DND-41 (cell line): ENCODE results near the gene PDCL2.

Experiments used
- ATAC-seq: fragments of 200-7000 bp; cut with Tn5 transposase; 3 replicates; pipeline ENCODE4 v1.9.1; 2021; ENCODE audit warnings: low read depth; ENCODE audit not compliant: insufficient read depth
- DNase-seq: peaks from one replicate; pipeline ENCODE4 v3.0.0-alpha.2; 2020
- H2AFZ ChIP-seq: 2 replicates; pipeline ENCODE4 v1.6.0; 2012; ENCODE audit warnings: low read depth, low read length
- H3K27ac ChIP-seq: 2 replicates; pipeline ENCODE4 v1.5.1; 2012; ENCODE audit warnings: low read length, inconsistent platforms
- H3K27me3 ChIP-seq: fragments of 200-600 bp; sonication (generic); 2 replicates; pipeline ENCODE4 v1.6.0; 2012; ENCODE audit warnings: low read length, mild to moderate bottlenecking, inconsistent platforms; ENCODE audit not compliant: insufficient read depth, poor library complexity
- H3K36me3 ChIP-seq: 2 replicates; pipeline ENCODE4 v1.5.1; 2012; ENCODE audit warnings: low read length, inconsistent platforms; ENCODE audit not compliant: insufficient read depth
- H3K4me1 ChIP-seq: 2 replicates; pipeline ENCODE4 v1.5.1; 2012; ENCODE audit warnings: mild to moderate bottlenecking, low read length; ENCODE audit not compliant: insufficient read depth
- H3K4me2 ChIP-seq: 2 replicates; pipeline ENCODE4 v1.6.0; 2012; ENCODE audit warnings: mild to moderate bottlenecking, moderate library complexity, low read length, inconsistent platforms; ENCODE audit not compliant: insufficient read depth
- H3K4me3 ChIP-seq, 2 experiments: fragments of 200-600 bp in 1 of 2; shearing (Covaris generic) in 1 of 2; 2 replicates each; pipeline ENCODE4 v1.5.1; 2012 to 2016; ENCODE audit warnings: inconsistent platforms in 2 of 2, low read length in 2 of 2, mild to moderate bottlenecking in 2 of 2, low read depth in 1 of 2, moderate library complexity in 1 of 2
- H3K79me2 ChIP-seq: 2 replicates; pipeline ENCODE4 v1.6.0; 2012; ENCODE audit warnings: low read length, inconsistent platforms; ENCODE audit not compliant: insufficient read depth
- H3K9ac ChIP-seq: 2 replicates; pipeline ENCODE4 v1.6.0; 2012; ENCODE audit warnings: low read depth, mild to moderate bottlenecking, inconsistent platforms, low read length, moderate library complexity
- H3K9me3 ChIP-seq: 2 replicates; pipeline ENCODE4 v1.5.1; 2012; ENCODE audit warnings: low read length, moderate library complexity, mild to moderate bottlenecking, inconsistent platforms; ENCODE audit not compliant: insufficient read depth, severe bottlenecking
- H4K20me1 ChIP-seq: 2 replicates; pipeline ENCODE4 v1.6.0; 2012; ENCODE audit warnings: low read length; ENCODE audit not compliant: insufficient read depth
- EZH2 ChIP-seq: IDR thresholded peaks from 3 replicates; pipeline ENCODE4 v1.6.1; 2012; ENCODE audit warnings: borderline replicate concordance, low read depth, mild to moderate bottlenecking, moderate library complexity, low read length, inconsistent platforms; ENCODE audit not compliant: severe bottlenecking
- TF ChIP-seq, protein P1 (sequence below): IDR thresholded peaks from 2 replicates; pipeline ENCODE4 v1.5.1; 2012; ENCODE audit warnings: borderline replicate concordance, low read length, moderate library complexity, mild to moderate bottlenecking; ENCODE audit not compliant: poor library complexity, severe bottlenecking; ENCODE audit errors: extremely low read depth

The PDCL2 gene

DNA sequence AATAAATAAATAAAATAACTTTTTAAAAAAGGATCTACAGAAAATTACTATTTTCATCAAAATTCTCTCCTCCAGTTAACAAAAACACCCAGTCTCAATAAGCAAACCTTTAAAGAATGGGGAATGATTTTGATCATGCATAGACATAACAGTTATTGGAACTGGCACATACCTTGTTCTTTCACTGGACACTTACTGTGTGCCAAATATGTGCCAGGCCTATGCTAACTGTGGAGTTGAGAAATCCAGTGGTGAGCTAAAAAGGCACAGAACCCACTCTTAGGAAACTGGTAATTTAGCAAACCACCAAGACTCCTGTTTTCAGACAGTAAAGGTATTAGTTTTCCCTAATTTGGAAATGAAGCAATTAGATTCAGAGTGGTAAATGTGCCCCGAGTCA is 84.4 kb downstream of the PDCL2 start:
- no peak for DNase-seq
- Histone ChIP-seq H3K27ac (no peak overlapping the region), H3K36me3 (peaks cover 17% of the 10 kb centered on the region; the same call in 1 of the 2 replicates), H3K4me2 (no peak overlapping the region), H3K27me3 (no peaks in the 10 kb centered on the region), H2AFZ (no peak overlapping the region), H3K4me1 (peaks cover 6% of the 10 kb centered on the region; the same call in 1 of the 2 replicates), H3K4me3 (no peak overlapping the region), H3K9ac (no peak overlapping the region), H3K79me2 (no peaks in the 10 kb centered on the region), H4K20me1 (no peaks in the 10 kb centered on the region), H3K9me3 (no peaks in the 10 kb centered on the region)
- TF ChIP-seq, protein P1, sequence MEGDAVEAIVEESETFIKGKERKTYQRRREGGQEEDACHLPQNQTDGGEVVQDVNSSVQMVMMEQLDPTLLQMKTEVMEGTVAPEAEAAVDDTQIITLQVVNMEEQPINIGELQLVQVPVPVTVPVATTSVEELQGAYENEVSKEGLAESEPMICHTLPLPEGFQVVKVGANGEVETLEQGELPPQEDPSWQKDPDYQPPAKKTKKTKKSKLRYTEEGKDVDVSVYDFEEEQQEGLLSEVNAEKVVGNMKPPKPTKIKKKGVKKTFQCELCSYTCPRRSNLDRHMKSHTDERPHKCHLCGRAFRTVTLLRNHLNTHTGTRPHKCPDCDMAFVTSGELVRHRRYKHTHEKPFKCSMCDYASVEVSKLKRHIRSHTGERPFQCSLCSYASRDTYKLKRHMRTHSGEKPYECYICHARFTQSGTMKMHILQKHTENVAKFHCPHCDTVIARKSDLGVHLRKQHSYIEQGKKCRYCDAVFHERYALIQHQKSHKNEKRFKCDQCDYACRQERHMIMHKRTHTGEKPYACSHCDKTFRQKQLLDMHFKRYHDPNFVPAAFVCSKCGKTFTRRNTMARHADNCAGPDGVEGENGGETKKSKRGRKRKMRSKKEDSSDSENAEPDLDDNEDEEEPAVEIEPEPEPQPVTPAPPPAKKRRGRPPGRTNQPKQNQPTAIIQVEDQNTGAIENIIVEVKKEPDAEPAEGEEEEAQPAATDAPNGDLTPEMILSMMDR = no peak
- TF ChIP-seq EZH2 = no peak
- ATAC-seq = no peak
